Hepatocyte (in vitro differentiated cells): ENCODE data around the gene PLEKHA6.

Experiments used
- EZH2 ChIP-seq: fragments of 200-600 bp; sonication (generic); IDR thresholded peaks from 2 replicates; pipeline ENCODE4 v1.6.1; 2016; ENCODE audit warnings: antibody characterized with exemption, mild to moderate bottlenecking, borderline replicate concordance
- TF ChIP-seq, protein P1 (sequence below): fragments of 200-600 bp; sonication (generic); IDR thresholded peaks from 2 replicates; pipeline ENCODE4 v1.5.1; 2016; ENCODE audit warnings: antibody characterized with exemption, mild to moderate bottlenecking; ENCODE audit not compliant: poor library complexity

DNA sequence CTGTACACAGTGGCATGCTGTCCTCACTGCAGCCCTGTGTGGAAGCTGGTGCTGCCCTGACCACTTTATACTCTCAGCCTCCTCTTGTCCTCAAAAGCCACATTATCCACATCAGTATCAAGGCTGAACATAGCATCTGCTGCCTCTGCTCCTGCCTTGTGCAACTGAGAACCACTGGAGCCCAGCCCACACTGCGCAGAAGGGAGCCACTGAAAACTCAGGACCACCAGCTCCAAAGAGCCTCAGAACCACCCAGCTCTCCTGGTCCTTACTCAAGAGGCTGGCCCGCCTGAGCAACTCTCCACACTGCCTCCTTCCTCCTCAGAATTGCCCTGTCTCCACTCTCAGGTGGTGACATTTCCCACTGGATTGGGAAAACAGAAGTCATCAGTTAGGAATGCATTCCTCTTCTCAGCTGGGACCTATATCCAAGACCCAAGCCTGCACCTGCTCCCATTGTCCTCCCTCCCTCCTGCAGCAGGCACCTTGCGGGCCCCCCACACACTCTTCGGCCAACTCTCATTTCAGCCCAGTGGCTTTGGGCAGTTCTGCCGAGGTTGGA lies 156.4 kb downstream of the PLEKHA6 start:
- TF ChIP-seq, protein P1, sequence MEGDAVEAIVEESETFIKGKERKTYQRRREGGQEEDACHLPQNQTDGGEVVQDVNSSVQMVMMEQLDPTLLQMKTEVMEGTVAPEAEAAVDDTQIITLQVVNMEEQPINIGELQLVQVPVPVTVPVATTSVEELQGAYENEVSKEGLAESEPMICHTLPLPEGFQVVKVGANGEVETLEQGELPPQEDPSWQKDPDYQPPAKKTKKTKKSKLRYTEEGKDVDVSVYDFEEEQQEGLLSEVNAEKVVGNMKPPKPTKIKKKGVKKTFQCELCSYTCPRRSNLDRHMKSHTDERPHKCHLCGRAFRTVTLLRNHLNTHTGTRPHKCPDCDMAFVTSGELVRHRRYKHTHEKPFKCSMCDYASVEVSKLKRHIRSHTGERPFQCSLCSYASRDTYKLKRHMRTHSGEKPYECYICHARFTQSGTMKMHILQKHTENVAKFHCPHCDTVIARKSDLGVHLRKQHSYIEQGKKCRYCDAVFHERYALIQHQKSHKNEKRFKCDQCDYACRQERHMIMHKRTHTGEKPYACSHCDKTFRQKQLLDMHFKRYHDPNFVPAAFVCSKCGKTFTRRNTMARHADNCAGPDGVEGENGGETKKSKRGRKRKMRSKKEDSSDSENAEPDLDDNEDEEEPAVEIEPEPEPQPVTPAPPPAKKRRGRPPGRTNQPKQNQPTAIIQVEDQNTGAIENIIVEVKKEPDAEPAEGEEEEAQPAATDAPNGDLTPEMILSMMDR = no peak
- no peak for TF ChIP-seq EZH2
